GM21786 (cell line): Measurements from ENCODE around the gene RPL19.

Source experiments
- ATAC-seq: cut with Tn5 transposase; IDR thresholded peaks from one replicate; pipeline ENCODE4 v1.9.1; 2021; ENCODE audit not compliant: unreplicated experiment

Gene RPL19

GRCh38 chr17:39222866-39223834 is 23.1 kb downstream of the RPL19 start:
- no peak for ATAC-seq

DNA sequence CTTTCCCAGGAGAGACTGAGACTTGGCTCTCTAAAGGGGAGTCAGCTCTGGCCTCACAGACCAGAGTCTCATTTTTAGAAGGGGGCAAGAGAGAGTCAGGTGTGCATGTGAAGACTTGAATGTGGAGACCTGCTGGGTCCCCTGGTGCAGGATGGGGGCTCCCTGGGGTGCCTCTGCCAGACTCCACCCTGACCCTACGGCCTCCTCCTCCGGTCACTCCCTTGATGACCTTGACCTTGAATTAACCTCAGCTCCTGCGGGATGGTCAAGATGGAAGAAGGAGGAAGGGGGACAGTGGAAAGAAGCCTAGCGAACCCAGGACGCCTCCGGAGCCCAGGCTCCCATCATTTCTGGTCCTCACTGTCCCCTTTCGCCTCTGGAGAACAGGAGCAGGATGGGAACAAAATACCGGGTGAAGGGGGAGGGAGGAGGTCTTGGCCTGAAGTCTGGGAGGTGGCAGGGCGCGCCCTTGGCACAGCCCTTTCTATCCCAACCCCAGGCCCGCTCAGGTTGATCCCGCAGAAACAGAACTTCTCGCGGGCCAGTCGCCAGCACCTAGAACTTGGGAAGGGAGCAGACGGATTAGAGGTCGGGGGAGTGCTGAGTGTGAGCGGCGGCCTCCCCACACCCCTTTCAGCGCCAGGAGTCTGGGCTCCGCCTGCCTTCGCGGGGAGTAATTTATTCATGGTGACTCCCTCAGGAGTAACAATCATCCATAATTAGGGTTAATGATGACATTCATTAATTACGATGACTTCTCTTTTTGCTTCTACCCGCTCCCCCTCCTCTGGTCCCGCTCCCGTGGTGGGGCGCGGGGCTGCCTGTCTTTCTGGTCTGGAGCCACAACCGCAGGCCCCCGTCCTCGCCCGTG is 24.1 kb downstream of the RPL19 start:
- ATAC-seq, result no peak

- no peak for ATAC-seq
These were observed 24.8 kb downstream of the RPL19 start for GRCh38 chr17:39224778-39225307.

DNA sequence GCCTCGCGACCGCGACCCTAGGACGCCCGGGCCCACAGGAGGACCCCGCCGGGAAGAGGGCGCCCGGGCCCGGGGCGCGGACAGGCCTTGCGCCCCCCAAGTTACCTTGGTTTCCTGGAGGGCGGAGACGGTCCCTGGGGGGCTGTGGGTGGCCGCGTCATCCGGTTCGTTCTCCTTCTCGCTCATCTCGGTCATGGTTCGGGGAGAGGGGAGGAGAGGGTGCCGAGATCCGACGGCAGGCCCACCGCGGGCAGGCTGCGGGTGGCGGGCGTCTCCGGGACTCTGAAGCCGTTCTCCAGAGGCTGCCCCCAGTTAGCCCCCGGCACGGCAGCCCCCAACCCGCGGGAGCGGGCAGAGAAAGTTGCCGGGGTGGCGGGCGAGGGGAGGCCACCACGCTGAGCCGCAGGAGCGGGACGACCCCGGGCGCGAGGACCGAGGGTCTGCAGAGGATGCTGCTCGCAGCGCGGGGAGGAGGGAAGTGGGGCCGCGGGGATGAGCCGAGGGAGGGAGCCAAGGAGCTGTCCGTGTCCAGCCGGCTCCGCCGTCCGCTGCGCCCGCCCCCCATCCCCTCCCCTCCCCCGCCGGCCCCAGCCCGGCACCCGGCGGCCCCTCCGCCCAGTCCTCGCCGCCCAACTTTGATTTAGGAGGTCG is 25.4 kb downstream of the RPL19 start, which contains the start of gene STAC2:
Gene STAC2, minus strand, starts transcription at position 638 of the 651 bp plus-strand sequence. Its CDS starts 443 bp downstream, at position 195.
- no peak for ATAC-seq

- no peak for ATAC-seq
These were observed 26.0 kb downstream of the RPL19 start for GRCh38 chr17:39225959-39226683.

GRCh38 chr17:39227364-39227919 is 27.4 kb downstream of the RPL19 start:
- ATAC-seq, result no peak

DNA sequence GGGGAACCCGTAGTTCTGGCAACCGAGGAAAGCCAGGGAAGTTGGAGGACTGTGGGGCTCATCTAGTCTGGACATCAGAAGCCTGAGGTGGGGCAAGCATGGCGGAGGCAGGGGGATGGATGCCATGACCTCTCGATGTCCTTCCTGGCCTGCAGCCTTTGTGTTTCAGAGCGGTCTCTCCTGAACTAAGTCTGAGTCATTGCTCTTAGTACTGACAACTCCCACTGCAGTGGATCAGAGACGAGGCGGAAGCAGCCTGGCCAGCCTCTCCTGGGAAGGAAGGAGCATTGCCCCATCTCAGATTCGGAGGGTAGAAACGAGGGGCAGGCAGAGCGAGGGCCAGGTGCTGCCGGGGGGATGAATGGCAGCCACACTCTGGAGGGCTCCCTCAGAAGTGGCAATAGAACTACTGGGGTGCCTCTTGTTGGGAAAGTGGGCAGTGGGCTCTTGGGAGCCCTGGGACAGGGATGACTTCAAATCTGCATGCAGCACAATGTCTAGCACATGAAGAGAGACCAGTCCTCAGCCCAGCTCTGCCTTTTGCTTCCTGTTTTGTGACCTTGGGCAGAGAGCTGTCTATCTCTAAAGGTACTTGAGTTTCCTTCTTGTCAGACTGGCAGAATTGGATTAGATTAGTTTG is 29.3 kb downstream of the RPL19 start:
- ATAC-seq, result no peak

DNA sequence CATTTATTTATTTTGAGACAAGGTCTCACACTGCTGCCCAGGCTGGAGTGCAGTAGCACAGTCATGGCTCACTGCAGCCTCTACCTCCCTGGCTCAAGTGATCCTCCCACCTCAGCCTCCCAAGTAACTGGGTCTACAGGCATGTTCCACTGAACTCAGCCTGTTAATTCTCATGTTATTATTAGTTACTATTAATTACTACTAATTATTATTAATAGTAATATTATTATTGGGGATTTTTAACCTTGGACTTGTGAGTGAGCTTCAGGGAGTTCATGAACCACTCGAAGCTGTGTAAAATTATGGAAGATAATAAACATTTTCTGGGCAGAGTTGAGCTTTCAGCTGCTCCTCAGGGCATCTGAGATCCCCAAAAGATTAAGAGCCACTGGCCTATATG is 30.3 kb downstream of the RPL19 start:
- ATAC-seq, result no peak

GRCh38 chr17:39231091-39231561 is 31.0 kb downstream of the RPL19 start:
- ATAC-seq, result no peak

GRCh38 chr17:39231591-39232551 is 31.8 kb downstream of the RPL19 start:
- ATAC-seq, result no peak

GRCh38 chr17:39235555-39236449 is 35.7 kb downstream of the RPL19 start:
- no peak for ATAC-seq

GRCh38 chr17:39236450-39236927 is 36.4 kb downstream of the RPL19 start:
- no peak for ATAC-seq

GRCh38 chr17:39236981-39237441 is 36.9 kb downstream of the RPL19 start:
- no peak for ATAC-seq

DNA sequence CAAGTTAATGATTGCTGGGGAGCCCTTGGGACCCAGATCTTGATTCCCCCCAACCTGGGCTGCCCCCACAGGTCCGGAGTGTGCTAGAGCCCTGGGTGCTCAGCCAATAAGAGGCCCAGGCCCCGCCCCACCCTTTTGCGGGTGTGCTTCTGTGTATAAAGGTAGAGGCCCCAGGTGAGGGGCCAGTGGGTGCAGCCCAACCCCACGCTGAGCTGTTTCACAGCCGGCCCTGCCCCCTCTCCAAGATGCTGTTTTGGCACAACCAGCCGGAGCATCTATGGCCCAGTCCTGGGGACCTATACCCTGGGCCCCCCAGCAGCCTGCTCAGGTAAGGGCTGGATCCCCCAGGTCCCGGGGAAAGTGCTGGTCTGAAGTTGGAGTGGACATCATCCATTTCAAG is 37.5 kb downstream of the RPL19 start:
- no peak for ATAC-seq

DNA sequence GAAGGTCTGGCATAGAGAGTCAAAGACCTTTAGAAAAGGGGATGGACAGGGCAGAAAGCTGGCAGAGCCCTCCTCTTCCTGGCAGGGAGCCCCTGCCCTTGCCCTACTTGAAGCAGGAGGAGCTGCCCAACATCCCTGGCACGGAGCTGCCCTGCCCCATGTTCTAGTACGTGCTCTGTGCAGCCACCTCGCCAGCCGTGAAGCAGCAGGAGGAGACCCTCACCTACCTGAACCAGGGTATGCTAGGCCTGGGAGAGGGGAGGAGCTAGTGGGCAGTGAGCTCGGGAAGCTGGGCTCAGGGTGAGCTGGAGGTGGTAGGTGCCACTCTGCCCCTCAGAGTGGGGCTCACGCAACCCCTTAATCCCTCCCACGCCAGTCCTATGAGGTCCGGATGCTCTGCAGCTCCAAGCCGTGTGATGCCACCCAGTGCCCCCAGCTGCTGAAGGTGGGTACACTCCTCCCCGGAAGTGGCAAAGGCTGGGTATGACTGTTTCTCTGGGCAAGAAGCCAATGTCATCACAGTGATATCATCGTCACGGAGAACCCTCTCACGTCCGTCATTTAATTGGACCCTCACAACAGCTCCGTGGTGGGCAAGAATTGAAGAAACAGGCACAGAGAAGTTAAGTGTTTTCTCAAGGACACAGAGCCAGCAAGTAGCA is 38.4 kb downstream of the RPL19 start:
- ATAC-seq, result no peak

DNA sequence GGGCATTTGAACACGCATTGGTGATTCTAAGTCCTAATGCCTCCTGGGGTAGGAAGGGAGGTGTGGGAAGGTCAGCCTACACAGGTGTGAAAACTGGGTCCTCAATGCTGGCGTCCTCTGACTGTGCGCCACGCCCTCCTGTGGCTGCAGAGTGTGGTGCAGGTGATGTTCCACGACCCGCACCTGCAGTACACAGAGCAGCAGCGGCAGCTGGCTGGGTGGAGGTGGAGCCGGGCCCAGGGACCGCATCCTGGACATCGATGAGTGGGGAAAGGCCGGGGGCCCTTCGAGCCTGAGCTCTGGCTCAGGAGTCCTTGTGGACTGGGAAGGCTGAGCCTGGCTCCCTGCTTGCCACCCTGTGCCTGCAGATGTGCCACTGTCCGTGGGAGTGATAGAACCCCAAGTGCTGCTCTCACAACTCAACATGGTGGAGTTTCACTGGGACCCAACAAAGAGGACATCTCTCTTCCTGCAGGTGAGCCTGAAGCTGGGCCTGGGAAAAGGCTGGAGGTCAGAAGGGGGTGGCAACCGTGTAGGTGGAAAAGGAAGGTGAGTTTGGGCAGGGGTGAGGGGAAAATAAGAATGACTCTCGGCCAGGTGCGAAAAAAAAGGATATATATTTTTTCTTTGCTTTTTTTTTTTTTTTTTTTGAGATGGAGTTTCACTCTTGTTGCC is 39.7 kb downstream of the RPL19 start:
- ATAC-seq, result no peak
